Muscle layer of duodenum (tissue), 2 donors: Measurements from ENCODE around the gene KRTAP9-7.

ENCODE experiments used
- H3K27ac ChIP-seq: one replicate; pipeline ENCODE4 v1.7.0; 2013; ENCODE audit warnings: mild to moderate bottlenecking, low read length
- H3K27me3 ChIP-seq: one replicate; pipeline ENCODE4 v1.7.0; 2013; ENCODE audit warnings: low read depth, mild to moderate bottlenecking, control low read depth, low read length
- H3K36me3 ChIP-seq, 2 donors: one replicate each; pipeline ENCODE4 v1.7.0; 2013; ENCODE audit warnings: low read length in 2 of 2, control low read depth in 1 of 2, mild to moderate bottlenecking in 1 of 2; ENCODE audit not compliant: insufficient read depth in 2 of 2, control insufficient read depth in 1 of 2
- H3K4me1 ChIP-seq, 2 donors: one replicate each; pipeline ENCODE4 v1.7.0; 2013; ENCODE audit warnings: low read length in 2 of 2, mild to moderate bottlenecking in 2 of 2, control low read depth in 1 of 2, moderate library complexity in 1 of 2; ENCODE audit not compliant: insufficient read depth in 2 of 2, control insufficient read depth in 1 of 2
- H3K4me3 ChIP-seq, 2 donors: one replicate each; pipeline ENCODE4 v1.7.0; 2013; ENCODE audit warnings: low read length in 2 of 2, low read depth in 1 of 2, mild to moderate bottlenecking in 1 of 2
- H3K9me3 ChIP-seq, 2 donors: one replicate each; pipeline ENCODE4 v1.7.0; 2013; ENCODE audit warnings: low read length in 2 of 2, control low read depth in 1 of 2, mild to moderate bottlenecking in 1 of 2; ENCODE audit not compliant: control insufficient read depth in 1 of 2
- donor health status: healthy.

KRTAP9-7 gene

GRCh38 chr17:41325126-41325525 is 49.6 kb downstream of the KRTAP9-7 start:
- Histone ChIP-seq H3K27me3 (no peaks in the 10 kb centered on the region), H3K9me3 (peaks cover 0 to 5% of the 10 kb centered on the region in 2 donors)

DNA sequence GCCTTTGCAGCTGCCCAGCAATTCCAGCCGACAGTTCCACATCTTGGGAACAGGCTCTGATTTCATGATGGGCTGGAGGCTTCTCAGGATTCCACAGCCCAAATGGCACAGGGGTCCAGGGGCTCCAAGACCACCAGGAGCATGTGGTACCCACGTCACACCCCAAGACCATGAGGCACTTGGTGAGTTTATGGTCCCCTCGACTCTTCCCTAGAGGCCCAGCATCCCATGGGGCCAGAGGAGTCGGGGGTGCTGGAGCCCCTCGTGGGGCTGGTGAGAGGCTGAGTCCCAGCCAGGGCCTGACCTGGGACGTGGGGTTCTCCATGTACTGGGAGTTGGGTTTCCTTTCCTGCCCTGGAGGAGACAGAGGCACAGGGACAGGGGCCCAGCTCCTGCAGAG is 50.1 kb downstream of the KRTAP9-7 start:
- no peaks in the 10 kb centered on the region for H3K4me1 ChIP-seq
- no peaks in the 10 kb centered on the region for H3K36me3 ChIP-seq
- peaks cover 0 to under 1% of the 10 kb centered on the region in 2 donors for H3K9me3 ChIP-seq
- H3K4me3 ChIP-seq, result no peak overlapping the region
- no peaks in the 10 kb centered on the region for H3K27me3 ChIP-seq
- no peak overlapping the region for H3K27ac ChIP-seq

More at GRCh38 chr17:41325126-41325525, 49.6 kb downstream of the KRTAP9-7 start:
- H3K36me3 ChIP-seq, result no peaks in the 10 kb centered on the region
- no peak overlapping the region for H3K27ac ChIP-seq
- H3K4me3 ChIP-seq, result no peak overlapping the region
- no peaks in the 10 kb centered on the region for H3K4me1 ChIP-seq
